B cell (primary cell): ENCODE results near the gene FAR2.

Experiments
- CTCF ChIP-seq: fragments of 200-600 bp; IDR thresholded peaks from one replicate; pipeline ENCODE4 v1.8.0; 2022; ENCODE audit warnings: antibody characterized with exemption, mild to moderate bottlenecking
- EZH2 ChIP-seq: IDR thresholded peaks from 2 replicates; pipeline ENCODE4 v1.6.1; 2012; ENCODE audit warnings: borderline replicate concordance, low read depth, mild to moderate bottlenecking, moderate library complexity, low read length; ENCODE audit not compliant: insufficient read depth, poor library complexity, severe bottlenecking

DNA sequence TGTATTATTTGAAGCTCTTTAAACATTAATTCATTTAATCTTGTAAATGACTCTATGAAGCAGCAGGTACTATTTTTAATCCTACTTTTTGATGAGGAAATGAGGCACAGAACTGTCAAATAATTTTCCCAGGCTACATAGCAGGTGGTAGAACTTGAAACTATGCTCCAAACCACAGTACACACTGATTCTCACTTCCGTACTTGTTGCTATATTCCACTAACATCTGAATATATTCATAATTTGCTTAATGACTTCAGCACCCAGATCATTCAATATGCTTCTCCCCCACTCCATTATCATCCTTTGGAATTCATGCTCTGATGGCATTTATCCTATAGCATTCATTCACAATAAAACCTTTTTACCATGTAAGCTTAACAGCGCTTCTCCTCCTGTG lies 227.0 kb downstream of the FAR2 start:
- TF ChIP-seq EZH2 (no peak), CTCF (no peak)
